GM18526 (cell line): ENCODE measurements around the gene TCERG1L.

Experiments
- POLR2A ChIP-seq: IDR thresholded peaks from 3 replicates; pipeline ENCODE4 v1.6.1; 2011; ENCODE audit not compliant: insufficient read length; ENCODE audit errors: extremely low read depth

The TCERG1L gene

DNA sequence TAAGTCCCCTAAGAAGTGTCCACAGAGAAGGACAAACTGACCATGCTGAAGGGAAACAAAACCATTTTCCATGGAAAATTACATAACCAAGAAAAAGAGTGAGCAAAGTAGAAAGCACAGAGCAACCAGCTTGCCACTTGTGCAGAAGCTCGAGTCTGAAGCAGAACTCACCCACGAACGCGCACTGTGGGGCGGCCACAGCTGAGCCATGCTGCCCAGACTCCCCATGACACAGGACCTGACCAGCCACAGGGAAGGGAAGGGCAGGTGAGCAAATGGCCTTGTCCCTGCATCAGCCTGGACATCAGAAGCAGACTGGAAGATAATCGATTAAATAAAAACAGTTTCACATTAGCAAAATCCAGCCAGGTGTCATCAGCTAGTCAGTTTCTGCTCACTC, 95.7 kb downstream of the TCERG1L start:
- TF ChIP-seq POLR2A, result no peak

DNA sequence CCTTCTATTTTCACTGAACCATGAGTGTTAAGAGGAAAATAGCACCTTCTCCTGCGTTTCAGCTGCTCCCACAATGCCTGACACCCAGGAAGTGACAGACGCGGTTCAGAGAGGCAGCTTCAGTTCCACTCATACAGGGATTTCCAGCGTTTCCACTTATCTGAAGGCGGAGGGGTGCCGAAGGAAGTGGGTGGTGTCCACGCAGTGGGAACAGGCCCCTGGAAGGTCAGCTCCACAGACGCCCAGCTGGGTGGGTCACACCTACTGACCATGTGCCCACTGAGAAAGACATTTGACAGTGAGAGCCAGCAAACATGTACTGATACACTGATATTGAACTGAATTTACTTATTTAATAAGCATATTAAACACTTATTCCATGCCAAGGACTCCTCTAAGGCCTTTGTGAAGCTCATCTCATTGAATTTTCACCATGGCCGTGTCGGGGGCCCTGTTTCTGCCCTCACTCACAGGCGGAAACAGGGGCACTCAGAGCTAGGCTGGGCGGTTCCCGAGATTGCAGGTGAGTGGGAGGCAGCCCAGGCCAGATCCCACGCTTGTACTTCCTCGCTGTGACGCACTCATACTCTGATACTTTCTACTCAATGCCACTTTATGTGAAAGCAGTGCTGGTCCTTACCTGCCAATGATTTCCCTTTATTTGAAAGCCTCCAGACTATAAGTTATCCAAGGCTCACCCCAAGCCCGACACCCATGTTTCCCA, 96.8 kb downstream of the TCERG1L start:
- no peak for TF ChIP-seq POLR2A

DNA sequence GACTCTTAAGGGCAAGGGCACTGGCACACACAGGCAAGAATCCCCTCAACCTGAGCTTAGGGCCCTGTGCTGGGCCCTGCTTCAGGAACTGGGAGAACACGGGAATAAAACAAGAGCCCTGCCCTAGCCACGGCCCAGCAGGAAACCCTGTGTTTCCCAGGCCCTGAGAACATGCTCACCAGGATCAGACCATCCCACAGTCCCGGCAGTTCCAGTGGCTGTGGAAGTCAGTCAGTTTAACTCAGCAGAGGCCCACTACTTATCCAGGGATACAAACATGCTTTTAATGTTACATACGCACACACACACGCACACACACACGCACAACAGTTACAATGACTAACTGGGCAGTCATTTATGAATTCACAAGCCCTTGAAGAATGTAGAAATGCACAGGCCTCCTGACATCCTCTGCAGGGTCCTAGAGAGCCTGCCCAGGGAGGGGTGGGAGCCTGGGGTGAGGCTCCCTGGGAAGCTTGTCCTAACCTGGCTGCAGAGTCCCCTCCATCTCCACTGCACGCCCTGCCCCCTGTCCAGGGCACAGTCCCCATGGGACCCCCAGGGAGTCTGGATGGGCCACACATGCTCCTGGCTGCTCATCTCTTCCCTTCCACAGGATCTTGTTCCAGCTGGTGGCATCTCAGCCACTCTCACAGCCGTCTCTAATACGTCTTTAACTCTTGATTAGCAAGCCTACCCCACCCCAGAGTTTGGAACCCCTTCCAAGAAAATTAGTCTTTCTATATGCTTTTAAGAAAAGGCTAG, 97.6 kb downstream of the TCERG1L start:
- no peak for TF ChIP-seq POLR2A

DNA sequence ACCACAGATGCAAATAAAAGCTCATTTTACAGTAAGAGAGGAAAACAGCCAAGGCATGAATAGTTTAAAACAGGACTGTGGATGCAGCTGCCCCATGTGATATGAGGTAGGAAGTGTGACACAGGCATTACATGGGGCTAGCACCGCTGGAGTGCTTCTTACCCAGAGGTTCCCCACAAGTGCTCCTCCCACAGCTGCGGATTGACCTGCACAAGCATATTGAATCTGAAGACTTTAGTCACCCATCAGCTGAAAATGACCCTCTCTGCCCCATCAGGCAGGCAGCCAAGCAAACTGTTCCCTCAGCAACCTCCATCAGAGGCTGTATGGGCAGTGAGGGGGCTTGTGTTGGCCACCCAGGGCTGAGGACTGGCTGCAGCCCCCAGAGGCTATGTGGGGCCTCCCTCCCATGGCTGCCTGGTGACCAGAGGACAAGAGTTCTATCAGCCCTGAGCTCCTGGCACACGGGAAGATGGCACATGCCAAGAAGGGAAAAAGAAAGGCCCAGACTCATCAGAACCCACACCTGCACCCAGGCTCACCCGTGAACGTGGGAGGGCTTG, 98.7 kb downstream of the TCERG1L start:
- no peak for TF ChIP-seq POLR2A

DNA sequence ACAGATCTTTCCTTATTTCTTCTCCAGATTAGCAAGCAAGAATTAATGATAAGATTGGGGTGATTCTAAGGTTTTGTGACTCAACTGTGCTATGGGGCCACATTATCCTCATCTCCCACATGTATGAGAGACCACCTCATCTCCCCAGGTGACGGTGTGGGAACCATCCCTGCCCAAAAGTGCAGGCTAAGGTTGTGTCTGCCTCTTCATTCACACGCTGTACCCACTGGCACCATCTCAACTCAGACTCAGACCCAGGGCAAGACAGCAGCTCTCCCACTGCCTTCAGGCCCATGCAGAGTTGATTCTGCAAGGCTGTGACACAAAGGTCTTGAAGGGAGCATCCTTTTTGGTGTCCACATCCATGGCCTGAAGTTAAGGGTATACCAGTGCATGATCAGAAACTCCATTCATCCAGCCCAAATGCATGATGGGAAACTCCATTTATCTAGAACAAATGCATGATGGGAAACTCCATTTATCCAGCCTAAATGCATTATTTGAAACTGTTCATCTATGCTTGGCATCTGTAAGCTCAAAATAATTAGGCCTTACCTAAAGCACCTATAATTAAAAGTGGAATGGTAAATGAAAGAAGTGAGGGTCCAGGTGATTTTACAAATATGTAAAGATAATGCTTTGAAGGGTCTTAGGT, 99.4 kb downstream of the TCERG1L start:
- no peak for TF ChIP-seq POLR2A

DNA sequence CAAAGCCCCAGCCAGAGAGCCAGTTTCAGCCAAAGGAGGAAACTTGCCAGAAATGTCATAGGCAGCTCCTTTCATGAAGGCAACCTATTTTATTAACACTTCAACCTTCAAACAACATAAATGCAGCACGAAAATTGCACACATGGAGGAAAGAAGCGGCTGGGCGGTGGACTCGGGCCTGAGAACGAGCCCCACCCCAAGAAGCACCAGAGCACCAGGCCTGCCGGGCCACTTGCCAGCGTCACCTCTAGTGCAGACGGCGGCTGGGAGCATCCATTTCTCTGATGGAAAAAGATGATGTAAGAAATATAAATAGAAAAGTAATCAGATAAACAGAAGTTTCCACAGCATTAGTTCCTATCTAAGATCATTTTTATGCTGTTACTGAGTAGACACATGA, 100.0 kb downstream of the TCERG1L start:
- TF ChIP-seq POLR2A, result no peak

DNA sequence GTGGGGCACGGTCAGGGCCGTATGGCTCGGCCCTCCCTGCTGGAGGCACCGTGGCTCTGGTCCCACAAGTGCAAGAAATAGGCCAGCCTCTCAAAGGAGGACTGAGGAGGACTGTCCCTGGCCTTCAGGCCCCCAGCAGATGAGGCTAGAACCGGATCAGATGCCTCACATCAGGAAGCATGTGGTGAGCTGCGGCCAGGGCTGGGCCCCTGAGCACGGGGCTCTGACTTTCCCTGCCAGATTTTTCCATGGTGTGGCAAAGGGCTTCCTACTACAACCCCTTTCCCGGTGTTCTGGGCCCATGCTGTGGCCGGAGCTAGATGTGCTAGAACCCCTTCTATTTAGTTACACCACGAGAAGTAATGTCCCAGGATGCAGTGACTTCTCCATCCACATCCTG, 100.4 kb downstream of the TCERG1L start:
- TF ChIP-seq POLR2A, result no peak

DNA sequence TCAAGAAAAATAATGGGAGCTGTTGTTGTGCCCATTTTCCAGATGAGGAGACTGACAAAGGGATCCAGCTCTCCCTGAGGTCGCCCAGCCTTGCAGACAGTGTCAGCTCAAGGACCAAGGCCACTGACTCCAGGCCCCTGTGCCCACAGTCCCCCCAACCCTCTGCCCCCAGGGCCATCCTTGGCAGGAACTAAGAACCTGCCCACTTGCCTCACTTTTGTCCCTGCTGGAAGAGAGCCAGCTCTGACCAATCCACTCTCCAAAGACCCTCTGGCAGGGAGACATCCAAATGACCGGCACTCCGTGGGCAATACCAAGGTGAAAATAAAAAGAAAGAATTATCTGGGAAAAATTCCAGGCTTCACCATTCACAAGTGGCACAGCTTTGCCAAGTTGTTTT, 101.3 kb downstream of the TCERG1L start:
- TF ChIP-seq POLR2A, result no peak

DNA sequence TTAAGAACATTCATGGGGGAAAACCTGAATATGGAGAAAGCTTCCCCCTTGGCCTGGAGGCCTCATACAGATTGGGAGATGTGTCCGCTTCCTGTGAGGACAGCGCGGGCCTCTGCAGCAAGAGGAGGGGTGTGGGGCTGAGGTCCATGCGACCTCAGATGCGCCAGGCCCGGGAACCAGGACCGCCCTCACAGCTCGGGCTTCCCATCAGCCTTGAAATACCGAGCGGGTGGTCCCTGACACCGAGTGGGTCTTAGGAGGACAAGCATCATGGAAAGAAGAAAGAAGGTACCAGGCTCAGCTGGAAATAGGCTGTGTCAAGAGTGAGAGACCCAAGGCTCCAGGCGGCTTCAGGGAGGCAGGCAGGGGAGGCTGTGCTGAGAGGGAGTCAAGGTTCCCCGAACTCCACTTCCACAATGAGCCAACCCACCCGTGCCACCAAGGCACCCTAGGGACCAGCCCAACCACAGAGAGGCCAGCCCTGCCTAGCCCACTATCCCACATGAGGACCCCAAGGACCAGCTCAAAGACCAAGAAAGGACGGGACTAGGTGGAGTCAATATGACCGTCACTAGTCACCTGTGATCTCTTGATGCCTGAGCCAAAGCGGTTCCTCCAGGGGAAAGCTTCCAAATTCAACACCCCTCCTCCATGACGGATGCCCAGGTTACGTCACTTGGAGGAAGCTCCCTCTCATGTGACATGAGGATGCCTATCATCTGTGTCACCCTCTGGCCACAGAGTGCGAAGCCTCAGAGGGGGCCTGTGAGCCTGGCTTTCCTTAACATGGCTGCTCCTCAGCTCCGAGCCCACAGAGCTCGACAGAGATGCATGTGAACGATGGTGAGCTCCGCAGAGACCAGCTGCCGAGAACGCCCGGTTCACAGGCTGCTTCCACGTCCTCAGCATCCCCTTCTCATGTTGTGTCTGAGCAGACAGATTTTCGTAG, 103.7 kb downstream of the TCERG1L start:
- TF ChIP-seq POLR2A, result no peak

DNA sequence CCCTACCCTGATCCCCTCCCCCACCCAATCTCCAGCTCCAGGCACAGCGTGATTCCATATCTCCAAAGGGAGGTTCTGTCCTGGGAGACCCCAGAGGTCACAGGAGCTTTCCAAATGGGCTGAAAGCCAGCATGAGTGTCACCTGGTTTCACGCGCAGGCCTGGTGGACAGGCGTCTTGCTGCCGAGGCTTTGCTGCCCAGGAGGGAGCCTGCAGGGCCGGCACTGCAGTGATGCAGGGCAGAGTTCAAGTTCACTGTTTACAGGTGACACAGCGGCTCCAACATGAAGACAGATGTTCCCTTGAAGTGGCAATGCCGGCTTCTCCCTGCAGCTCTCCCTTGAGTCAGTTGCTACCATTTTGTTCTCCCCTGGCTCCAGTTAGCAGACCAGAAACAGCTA, 104.3 kb downstream of the TCERG1L start:
- TF ChIP-seq POLR2A, result no peak

DNA sequence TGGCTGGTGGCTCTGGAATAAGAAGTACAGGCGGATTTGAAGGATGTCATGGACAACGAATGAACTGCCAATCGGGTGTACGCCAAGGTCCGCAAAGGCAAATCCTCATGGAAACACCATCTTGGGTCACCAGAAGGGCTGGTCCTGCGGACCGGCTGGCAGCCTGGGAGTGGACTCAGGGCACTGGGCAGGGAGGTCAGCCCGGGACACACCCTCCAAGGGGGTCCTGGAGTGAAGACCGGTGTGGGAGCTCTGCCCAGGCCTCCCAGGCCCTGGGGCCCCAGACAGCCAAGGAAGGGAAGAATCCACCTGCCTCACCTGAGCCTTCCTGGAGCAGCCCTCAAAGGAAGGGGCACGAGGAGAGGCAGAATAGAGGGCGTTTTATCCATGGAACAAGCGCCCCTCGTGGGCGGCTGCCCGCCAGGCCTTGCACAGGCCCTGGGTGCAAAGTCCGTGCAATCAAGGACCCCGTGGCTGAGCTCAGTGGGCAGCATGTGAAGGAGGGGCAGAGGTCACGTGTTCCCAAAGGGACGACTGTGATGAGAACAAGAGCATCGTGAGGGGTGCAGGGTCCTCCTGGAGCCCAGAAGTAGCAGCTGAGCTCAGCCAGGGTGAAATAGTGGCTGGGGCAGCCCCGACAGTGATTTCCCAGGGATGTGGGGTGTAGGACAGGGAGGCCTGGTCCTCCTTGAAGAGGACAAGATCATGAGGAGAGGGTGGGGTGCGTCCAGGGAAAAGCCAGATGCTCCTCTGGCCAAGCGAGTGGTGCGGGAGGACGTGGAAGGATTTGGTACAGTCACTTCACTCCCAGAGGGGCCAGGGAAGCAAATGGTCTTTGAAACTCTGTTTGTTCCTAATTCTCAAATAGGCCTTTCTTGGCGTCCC, 105.2 kb downstream of the TCERG1L start:
- TF ChIP-seq POLR2A, result no peak

DNA sequence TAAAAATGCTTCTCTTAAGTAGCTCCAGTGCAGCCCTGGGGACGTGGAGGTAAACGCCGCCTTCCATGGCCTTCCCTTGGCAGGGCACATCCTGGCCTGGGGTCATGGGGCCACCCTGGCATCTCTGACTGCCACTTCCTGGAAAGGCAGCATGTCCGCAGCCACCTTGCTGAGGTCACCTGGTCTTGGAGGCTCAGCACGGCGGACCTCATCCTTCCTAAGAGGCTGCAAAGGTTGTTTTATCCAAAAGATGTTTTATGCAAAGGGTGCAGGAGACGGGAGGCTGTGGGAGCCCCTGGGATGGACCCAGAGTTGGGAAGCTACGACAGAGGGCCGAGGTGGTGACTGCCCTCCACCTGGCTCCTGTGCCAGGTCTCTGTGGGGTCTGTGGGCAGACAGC, 106.0 kb downstream of the TCERG1L start:
- TF ChIP-seq POLR2A, result no peak

DNA sequence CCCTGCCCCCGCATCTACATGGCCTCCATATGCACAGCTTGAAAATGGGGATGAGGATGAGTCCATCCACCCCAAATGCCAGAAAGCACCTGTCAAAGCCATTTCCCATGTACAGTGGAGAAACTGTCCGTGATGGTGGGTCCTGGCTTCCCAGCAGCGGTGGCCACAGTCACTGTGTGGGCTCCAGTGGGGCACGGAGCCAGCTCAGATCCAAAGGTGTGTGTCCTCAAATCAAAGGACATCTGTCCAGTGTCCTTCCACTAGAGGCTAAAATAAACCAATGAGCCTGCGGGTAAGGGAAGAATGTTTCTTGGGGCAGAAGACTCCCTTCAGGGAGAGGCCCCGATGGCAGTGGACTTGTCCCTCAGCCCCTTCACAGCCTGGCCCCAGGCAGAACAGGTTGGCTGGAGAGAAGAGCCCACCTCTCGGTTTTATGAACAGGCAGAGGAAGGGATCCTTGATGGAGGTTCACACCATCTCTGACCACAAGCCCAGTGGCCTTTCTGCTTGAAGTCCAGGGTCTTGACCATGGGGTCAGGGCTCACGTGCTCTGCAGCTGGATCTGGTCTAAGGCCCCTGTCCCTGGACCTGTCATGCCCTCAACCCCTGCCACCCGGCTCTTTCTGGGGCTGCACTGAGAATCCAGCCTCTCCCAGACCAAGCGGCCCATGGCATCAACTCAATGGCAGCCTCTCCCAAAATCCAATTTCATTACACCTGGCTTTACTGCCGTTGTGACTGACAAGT, 106.9 kb downstream of the TCERG1L start:
- no peak for TF ChIP-seq POLR2A
